CD14-positive monocyte (primary cell): ENCODE data around the gene FGF14. TPM values are rescaled to one million over a fixed set of nuclear protein-coding genes. Genes with fewer than 3 reads are reported as not detected.

Source experiments
- DNase-seq, 3 donors: peaks; one replicate each; pipeline ENCODE4 v3.0.0-alpha.2; 2011 to 2022
- H2AFZ ChIP-seq: 2 replicates; pipeline ENCODE4 v1.6.0; 2012; ENCODE audit warnings: mild to moderate bottlenecking, low read depth, low read length, inconsistent platforms; ENCODE audit not compliant: insufficient read depth, poor library complexity, severe bottlenecking
- H3K27ac ChIP-seq, 2 donors: 1 replicate in 1 of 2; 2 replicates in 1 of 2; pipeline ENCODE4 v1.5.1; 2012 to 2013; ENCODE audit warnings: low read length in 2 of 2, control low read depth in 1 of 2, inconsistent platforms in 1 of 2, low read depth in 1 of 2, mild to moderate bottlenecking in 1 of 2
- H3K27me3 ChIP-seq, 2 donors: one replicate each; pipeline versions ENCODE4 v1.6.0 to v1.6.1; 2011 to 2013; ENCODE audit warnings: low read length in 2 of 2; ENCODE audit not compliant: control insufficient read depth in 2 of 2, insufficient read depth in 2 of 2
- H3K36me3 ChIP-seq, 2 donors: replicated peaks in 1 of 2; 1 replicate in 1 of 2; 2 replicates in 1 of 2; pipeline versions ENCODE4 v1.5.1 to v1.6.1; 2012 to 2013; ENCODE audit warnings: low read length in 2 of 2, control low read depth in 1 of 2, inconsistent platforms in 1 of 2, mild to moderate bottlenecking in 1 of 2; ENCODE audit not compliant: insufficient read depth in 2 of 2, control insufficient read depth in 1 of 2
- H3K4me1 ChIP-seq, 2 donors: 1 replicate in 1 of 2; 2 replicates in 1 of 2; pipeline versions ENCODE4 v1.5.1 to v1.6.1; 2012 to 2013; ENCODE audit warnings: low read length in 2 of 2, control low read depth in 1 of 2, inconsistent platforms in 1 of 2, mild to moderate bottlenecking in 1 of 2, moderate library complexity in 1 of 2; ENCODE audit not compliant: insufficient read depth in 2 of 2, control insufficient read depth in 1 of 2
- H3K4me2 ChIP-seq: replicated peaks from 2 replicates; pipeline ENCODE3; 2012; ENCODE audit warnings: low read length, moderate library complexity, mild to moderate bottlenecking; ENCODE audit not compliant: poor library complexity, severe bottlenecking; ENCODE audit errors: extremely low read depth
- H3K4me3 ChIP-seq, 3 experiments: fragments of 200-600 bp in 1 of 3; sonication (generic) in 1 of 3; replicated peaks in 1 of 3; 1 replicate in 2 of 3; 2 replicates in 1 of 3; pipeline ENCODE4 v1.5.1; 2011 to 2013; ENCODE audit warnings: low read length in 3 of 3, mild to moderate bottlenecking in 3 of 3, control low read depth in 2 of 3, low read depth in 2 of 3, inconsistent platforms in 1 of 3, moderate library complexity in 1 of 3
- H3K79me2 ChIP-seq: 2 replicates; pipeline ENCODE4 v1.6.0; 2012; ENCODE audit warnings: mild to moderate bottlenecking, control low read depth, inconsistent platforms, low read length, moderate library complexity; ENCODE audit not compliant: insufficient read depth
- H3K9ac ChIP-seq: 2 replicates; pipeline ENCODE4 v1.6.0; 2017; ENCODE audit warnings: low read length, mild to moderate bottlenecking; ENCODE audit not compliant: insufficient read depth, poor library complexity, severe bottlenecking
- H3K9me3 ChIP-seq, 2 donors: replicated peaks in 1 of 2; 1 replicate in 1 of 2; 2 replicates in 1 of 2; pipeline versions ENCODE4 v1.5.1 to v1.6.1; 2012 to 2013; ENCODE audit warnings: low read length in 2 of 2, control low read depth in 1 of 2; ENCODE audit not compliant: control insufficient read depth in 1 of 2, insufficient read depth in 1 of 2
- H4K20me1 ChIP-seq: 2 replicates; pipeline ENCODE4 v1.6.0; 2012; ENCODE audit warnings: mild to moderate bottlenecking, low read length, control low read depth, moderate library complexity; ENCODE audit not compliant: insufficient read depth
- H3K27ac Mint-ChIP-seq, 7 donors: one replicate each; pipeline ENCODE4 v1.8.0; 2020; ENCODE audit warnings: mild to moderate bottlenecking in 7 of 7, mixed read lengths in 7 of 7, moderate library complexity in 6 of 7, inconsistent platforms in 2 of 7
- H3K27me3 Mint-ChIP-seq, 3 donors: one replicate each; pipeline ENCODE4 v1.8.0; 2021 to 2022; ENCODE audit warnings: low read depth in 3 of 3, mild to moderate bottlenecking in 3 of 3, mixed read lengths in 3 of 3, moderate library complexity in 3 of 3, inconsistent platforms in 1 of 3
- H3K36me3 Mint-ChIP-seq, 2 donors: one replicate each; pipeline ENCODE4 v1.8.0; 2020; ENCODE audit warnings: mixed read lengths in 2 of 2, inconsistent platforms in 1 of 2, mild to moderate bottlenecking in 1 of 2
- H3K4me1 Mint-ChIP-seq: one replicate; pipeline ENCODE4 v1.8.0; 2020; ENCODE audit warnings: mild to moderate bottlenecking, mixed read lengths
- H3K4me3 Mint-ChIP-seq, 2 donors: one replicate each; pipeline ENCODE4 v1.8.0; 2020; ENCODE audit warnings: mild to moderate bottlenecking in 2 of 2, mixed read lengths in 2 of 2, moderate library complexity in 1 of 2
- H3K9me3 Mint-ChIP-seq, 7 donors: one replicate each; pipeline ENCODE4 v1.8.0; 2020 to 2022; ENCODE audit warnings: mixed read lengths in 7 of 7, mild to moderate bottlenecking in 6 of 7, moderate library complexity in 6 of 7, inconsistent platforms in 2 of 7
- CTCF ChIP-seq: fragments of 200-600 bp; IDR thresholded peaks from one replicate; pipeline ENCODE4 v1.8.0; 2022; ENCODE audit warnings: antibody characterized with exemption, mild to moderate bottlenecking
- WGBS: methylation state at CpG from one replicate; pipeline ENCODE4 v1.1.5; 2013; ENCODE audit warnings: missing lambda C conversion rate; ENCODE audit not compliant: insufficient coverage; 5-methylcytosine and 5-hydroxymethylcytosine counted together
- intact Hi-C, 2 donors: fragments of 100-400 bp; cut with micrococcal nuclease; formaldehyde crosslinking; loops; one replicate each; pipeline versions ENCODE4 v1.15.0 to v1.15.1; 2023
- polyA plus RNA-seq, 3 donors: library from polyadenylated mRNA; depleted of rRNA in 1 of 3; unstranded in 2 of 3; stranded (reverse) in 1 of 3; fragments of 300-500 nt in 2 of 3; fragments of >200 nt in 1 of 3; fragmentation: Illumina TruSeq in 2 of 3; gene quantifications; 1 replicate in 2 of 3; 2 replicates in 1 of 3; pipeline ENCODE4 v1.2.3, GENCODE V29; 2012 to 2021

The FGF14 gene
- polyA plus RNA-seq, 3 donors: not detected

- Histone ChIP-seq H3K4me3 (no peak overlapping the region), H3K79me2 (no peaks in the 10 kb centered on the region), H3K27ac (no peak overlapping the region), H3K9me3 (no peaks in the 10 kb centered on the region), H4K20me1 (no peaks in the 10 kb centered on the region), H3K4me1 (no peaks in the 10 kb centered on the region), H3K9ac (no peak overlapping the region), H3K36me3 (no peaks in the 10 kb centered on the region), H2AFZ (no peak overlapping the region), H3K27me3 (no peaks in the 10 kb centered on the region), H3K4me2 (no peak overlapping the region)
- TF ChIP-seq CTCF: no peak
- Mint-ChIP-seq H3K9me3 (peaks cover 0 to 8% (median 0%) of the 10 kb centered on the region in 7 donors), H3K36me3 (no peaks in the 10 kb centered on the region), H3K27ac (no peak overlapping the region), H3K27me3 (no peaks in the 10 kb centered on the region), H3K4me3 (no peak overlapping the region), H3K4me1 (no peaks in the 10 kb centered on the region)
- DNase-seq: no peak
- no CpG with 5 or more reads among the region's 7 CpGs for WGBS
- intact Hi-C loops: no loop called here
Observed at GRCh38 chr13:102033386-102033785, 368.5 kb downstream of the FGF14 start.

- Histone ChIP-seq H3K4me1 (no peaks in the 10 kb centered on the region), H3K9ac (no peak overlapping the region), H4K20me1 (no peaks in the 10 kb centered on the region), H2AFZ (no peak overlapping the region), H3K36me3 (no peaks in the 10 kb centered on the region), H3K9me3 (no peaks in the 10 kb centered on the region), H3K27me3 (no peaks in the 10 kb centered on the region), H3K4me3 (no peak overlapping the region), H3K27ac (no peak overlapping the region), H3K79me2 (no peaks in the 10 kb centered on the region), H3K4me2 (no peak overlapping the region)
- H3K9me3 Mint-ChIP-seq: peaks cover 0 to 4% (median 0%) of the 10 kb centered on the region in 7 donors
- no peak for TF ChIP-seq CTCF
- no peaks in the 10 kb centered on the region for H3K4me1 Mint-ChIP-seq
- no peaks in the 10 kb centered on the region for H3K36me3 Mint-ChIP-seq
- intact Hi-C loops: no loop called here
- WGBS: 79% methylated on average over 2 of the region's 5 CpGs
- H3K27me3 Mint-ChIP-seq: no peaks in the 10 kb centered on the region
- H3K27ac Mint-ChIP-seq: no peak overlapping the region
- H3K4me3 Mint-ChIP-seq: no peak overlapping the region
- DNase-seq: no peak
Observed at GRCh38 chr13:102028868-102029267, 373.0 kb downstream of the FGF14 start.
